Cerebellar nuclear complex (tissue), 1 donor: ENCODE measurements around the gene CFAP97.
"Not testable (repeated sequence)": the region's sequence is repeated elsewhere in the genome, so short reads cannot be mapped to it uniquely, and the experiment has no call there.

Source experiments
- DNase-seq, 2 experiments: peaks; one replicate each; lab custom pipeline; 2025; lab: John Stamatoyannopoulos, UW

CFAP97 gene

GRCh38 chr4:185142912-185143600, 60.7 kb downstream of the CFAP97 start, which contains the start of gene SLC25A4:
Gene SLC25A4 (plus strand): TSS chr4:185143266. CDS start chr4:185143373, 107 bp downstream.
- peak in 1 of 2 experiments; percentile 23 for DNase-seq

DNA sequence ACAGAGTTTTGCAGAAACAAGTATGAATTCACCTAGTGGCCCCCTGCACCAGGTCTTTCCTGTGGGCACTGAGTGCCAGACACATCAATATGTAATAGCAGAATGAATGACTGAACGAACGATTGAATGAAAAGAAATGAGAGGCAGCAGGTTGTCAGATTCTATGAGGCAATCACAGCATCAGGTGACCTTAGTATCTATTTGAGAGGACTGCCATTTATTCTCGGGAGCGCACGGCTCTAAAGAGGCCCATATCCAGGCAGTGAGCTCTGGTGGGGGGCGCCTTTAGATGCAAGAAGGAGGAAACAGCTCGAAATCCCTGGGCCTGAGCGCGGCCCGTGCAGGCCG, 61.3 kb downstream of the CFAP97 start:
- DNase-seq = no peak

DNA sequence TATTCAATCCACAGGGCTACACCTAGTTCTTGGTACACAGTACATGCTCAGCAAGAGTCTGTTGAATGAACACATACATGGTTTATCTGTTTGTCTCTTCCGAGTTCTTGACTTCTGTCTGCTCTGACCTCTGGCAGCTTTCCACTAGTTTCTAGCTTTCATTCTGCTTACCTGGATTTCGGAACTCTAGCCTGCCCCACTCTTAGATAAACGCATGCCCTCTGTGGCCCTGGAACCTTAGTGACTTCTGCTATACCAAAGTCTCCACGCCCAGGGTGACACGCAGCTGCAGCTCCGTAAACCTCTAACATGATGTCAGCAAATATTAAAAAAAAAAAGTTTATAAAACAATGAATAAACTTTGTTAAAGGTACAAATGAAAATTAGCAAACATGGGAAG, 62.0 kb downstream of the CFAP97 start:
- DNase-seq = no peak

- no peak for DNase-seq
Observed at GRCh38 chr4:185139736-185140135, 64.1 kb downstream of the CFAP97 start.

GRCh38 chr4:185138161-185138560, 65.6 kb downstream of the CFAP97 start:
- no peak for DNase-seq

GRCh38 chr4:185137233-185137925, 66.4 kb downstream of the CFAP97 start:
- DNase-seq = no peak

GRCh38 chr4:185134307-185134869, 69.4 kb downstream of the CFAP97 start:
- DNase-seq = peak in 1 of 2 experiments; percentile 1

DNA sequence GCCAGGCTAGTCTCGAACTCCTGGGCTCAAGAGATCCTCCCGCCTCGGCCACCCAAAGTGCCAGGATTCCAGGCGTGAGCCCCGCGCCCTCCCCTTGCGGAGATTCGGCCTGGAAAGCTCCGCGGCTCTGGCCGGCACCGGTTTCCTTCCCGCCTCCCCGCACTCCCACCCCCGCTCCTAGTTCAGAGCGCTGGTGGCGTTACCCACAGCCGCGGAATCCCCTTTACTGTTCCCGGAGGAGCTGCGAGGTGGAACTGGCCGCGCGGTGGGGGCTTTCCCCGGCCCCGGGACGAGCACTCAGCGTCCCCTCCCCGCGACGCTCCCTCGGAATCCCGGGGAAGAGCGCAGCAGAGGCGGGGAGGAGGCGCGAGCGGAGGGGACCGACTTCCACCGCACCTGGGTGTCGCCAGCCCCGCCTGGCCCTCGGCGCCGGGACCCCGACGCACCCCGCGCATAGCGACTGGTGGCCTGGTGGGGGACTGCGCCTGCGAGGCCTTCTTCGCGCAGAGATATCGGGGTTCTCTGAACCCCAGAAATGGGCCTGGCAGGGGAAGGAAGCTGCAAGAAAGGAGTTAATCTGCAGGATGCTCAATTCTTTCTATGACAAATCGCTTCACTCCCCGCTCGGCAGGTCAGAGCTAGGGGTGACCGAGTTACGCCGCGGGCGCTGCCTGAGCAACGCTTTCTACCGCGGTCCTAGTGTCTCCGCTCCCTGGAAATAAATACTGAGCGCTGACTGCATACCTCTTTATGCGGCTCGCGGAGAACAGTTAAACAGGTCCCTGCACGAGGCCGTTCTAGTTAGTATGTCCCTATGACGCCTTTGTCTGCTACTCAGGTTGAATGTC, 75.3 kb downstream of the CFAP97 start:
- DNase-seq = peak in 1 of 2 experiments; percentile 32

- DNase-seq = peak in 1 of 2 experiments; percentile 19
Observed at GRCh38 chr4:185127021-185127925, 76.5 kb downstream of the CFAP97 start.

DNA sequence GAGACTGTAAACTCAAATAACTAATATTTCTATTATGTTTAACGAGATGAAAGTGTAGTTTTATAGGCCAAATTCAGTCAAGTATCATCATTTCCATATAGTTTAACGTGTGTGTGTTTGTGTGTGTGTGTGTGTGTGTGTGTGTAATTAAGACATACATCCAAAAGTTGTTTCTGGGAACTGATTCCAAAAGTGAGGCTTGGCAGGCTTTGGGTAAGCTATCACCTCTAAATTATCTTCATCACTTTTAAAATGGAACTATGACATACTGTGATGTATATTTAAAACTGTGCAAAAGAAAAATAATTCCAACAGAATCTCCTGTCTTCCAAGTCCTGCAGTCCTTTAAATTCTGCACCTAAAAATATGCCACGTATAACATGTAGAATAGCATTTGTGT, 79.8 kb downstream of the CFAP97 start:
- DNase-seq = no peak

- no peak for DNase-seq
Observed at GRCh38 chr4:185122681-185123345, 81.0 kb downstream of the CFAP97 start.

DNA sequence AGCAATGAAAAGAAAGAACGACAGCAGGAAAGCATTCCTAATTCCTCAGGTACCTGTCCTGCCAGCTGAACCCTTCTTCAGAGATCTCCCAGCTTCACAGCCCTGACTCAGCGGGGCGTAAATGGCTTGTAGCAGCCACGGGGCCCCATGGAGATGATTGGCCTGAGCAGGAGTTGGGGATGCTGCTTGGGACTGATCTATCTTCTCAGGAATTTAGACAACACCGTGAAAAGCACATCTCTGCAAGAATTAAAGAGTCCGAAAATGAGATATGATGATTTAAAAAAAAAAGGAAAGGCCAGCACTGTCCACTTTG, 83.2 kb downstream of the CFAP97 start:
- no peak for DNase-seq

GRCh38 chr4:185119927-185120630, 83.7 kb downstream of the CFAP97 start:
- DNase-seq = no peak

GRCh38 chr4:185119467-185119866, 84.3 kb downstream of the CFAP97 start:
- not testable (repeated sequence) for DNase-seq

DNA sequence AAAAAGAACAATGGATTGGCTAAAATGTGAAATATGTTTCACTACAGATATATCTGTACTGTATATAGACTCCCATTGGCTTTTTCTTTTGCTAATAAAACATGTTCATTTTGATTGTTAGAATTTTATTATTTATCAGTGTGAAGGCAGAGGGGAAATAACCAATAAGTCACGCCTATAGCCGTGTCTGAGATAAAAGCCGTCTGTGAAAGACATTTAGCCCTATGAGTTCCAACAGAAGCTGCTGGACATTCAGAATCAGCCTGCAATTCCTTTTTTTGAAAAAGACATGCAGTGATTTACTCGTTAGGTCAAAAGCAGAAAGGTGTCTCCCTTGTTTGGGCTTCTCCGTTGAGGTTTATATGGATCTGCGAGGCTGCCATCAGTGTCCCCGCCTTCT, 84.9 kb downstream of the CFAP97 start:
- no peak for DNase-seq

DNA sequence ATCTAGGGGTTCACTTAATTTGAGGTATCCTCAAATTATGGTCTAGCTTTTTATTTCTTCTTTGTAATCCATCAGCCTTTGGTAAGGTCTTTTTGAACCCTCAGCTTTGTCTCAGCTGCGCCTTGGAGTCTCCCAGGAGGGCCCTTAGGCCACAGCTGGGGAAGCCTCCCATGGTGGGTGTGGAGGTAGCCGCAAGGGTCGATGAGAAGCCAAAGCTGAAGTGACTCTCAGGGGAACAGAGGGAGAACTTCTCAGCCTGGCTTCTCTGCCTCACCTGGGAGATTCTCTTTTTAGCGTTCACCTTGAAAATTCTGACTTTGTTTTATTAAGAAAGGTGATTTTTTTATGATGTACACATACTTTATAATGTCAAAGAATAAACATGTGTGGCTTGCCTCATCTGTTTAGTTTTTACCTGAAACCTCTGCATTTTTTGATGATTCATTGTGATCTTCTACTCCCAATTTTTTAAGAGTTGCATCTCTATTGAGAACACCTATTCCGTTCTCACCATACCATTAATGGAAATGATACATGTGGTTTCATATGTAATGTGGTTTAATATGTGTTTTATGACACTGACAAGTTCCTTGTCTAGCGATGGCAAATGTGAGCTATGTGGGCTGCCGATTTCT, 86.4 kb downstream of the CFAP97 start:
- no peak for DNase-seq

GRCh38 chr4:185115827-185116232, 88.0 kb downstream of the CFAP97 start:
- DNase-seq = no peak

DNA sequence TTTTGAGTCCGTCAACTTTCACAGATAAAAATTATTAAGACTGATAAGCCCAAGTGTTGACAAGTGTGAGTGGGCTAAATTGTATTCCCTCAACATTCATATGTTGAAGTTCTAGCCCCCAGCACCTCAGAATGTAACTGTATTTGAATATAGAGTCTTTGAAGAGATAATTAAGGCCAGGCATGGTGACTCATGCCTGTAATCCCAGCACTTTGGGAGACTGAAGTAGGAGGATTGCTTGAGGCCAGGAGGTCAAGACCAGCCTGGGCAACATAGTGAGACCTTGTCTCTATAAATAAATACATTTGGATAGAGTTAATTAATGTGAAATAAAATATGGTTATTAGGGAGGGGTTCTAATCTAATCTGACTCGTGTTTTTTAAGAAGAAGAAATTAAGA, 90.5 kb downstream of the CFAP97 start:
- no peak for DNase-seq

- DNase-seq = no peak
Observed at GRCh38 chr4:185112104-185112503, 91.7 kb downstream of the CFAP97 start.

DNA sequence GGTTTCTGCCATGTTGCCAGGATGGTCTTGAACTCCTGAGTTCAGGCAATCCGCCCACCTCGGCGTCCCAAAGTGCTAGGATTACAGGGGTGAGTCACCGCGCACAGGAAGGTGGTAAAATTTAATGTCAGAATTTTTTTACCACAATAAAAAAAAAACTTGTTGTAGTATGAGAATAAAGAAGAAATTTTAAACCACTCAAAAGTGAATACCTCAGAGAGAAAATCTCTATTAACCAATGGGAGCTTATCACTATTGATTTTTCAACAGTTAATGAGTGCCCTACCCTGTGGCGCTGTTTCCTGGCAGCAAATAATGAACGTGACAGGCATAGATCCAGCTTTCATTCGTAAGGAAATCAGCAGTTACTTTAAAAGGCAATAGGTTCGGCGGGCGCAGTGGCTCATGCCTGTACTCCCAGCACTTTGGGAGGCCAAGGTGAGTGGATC, 93.4 kb downstream of the CFAP97 start:
- DNase-seq = no peak
